GM23338 (cell line): Measurements from ENCODE around the gene LEPR. TPM values are rescaled to one million over a fixed set of nuclear protein-coding genes. Genes with fewer than 3 reads are reported as not detected.

Experiments
- ATAC-seq: fragments of 200-7000 bp; cut with Tn5 transposase; 3 replicates; pipeline ENCODE4 v1.9.1; 2020
- DNase-seq: peaks from one replicate; pipeline ENCODE4 v3.0.0-alpha.2; 2015; ENCODE audit warnings: low spot score
- H2AFZ ChIP-seq: fragments of 200-600 bp; sonication (generic); 2 replicates; pipeline ENCODE4 v1.8.0; 2016; ENCODE audit warnings: antibody characterized with exemption, mild to moderate bottlenecking, moderate library complexity
- H3F3A ChIP-seq: fragments of 200-600 bp; sonication (generic); replicated peaks from 2 replicates; pipeline ENCODE4 v1.8.0; 2017; ENCODE audit warnings: antibody characterized with exemption, mixed run types, low read depth
- H3K27ac ChIP-seq: fragments of 200-600 bp; sonication (generic); 2 replicates; pipeline ENCODE4 v1.6.1; 2016; ENCODE audit warnings: low read depth
- H3K27me3 ChIP-seq: fragments of 200-600 bp; sonication (generic); 2 replicates; pipeline ENCODE4 v1.8.0; 2016; ENCODE audit warnings: mild to moderate bottlenecking, mixed run types, moderate library complexity; ENCODE audit not compliant: insufficient read depth
- H3K36me3 ChIP-seq: fragments of 200-600 bp; sonication (generic); 2 replicates; pipeline ENCODE4 v1.8.0; 2016; ENCODE audit warnings: mild to moderate bottlenecking; ENCODE audit not compliant: insufficient read depth
- H3K4me1 ChIP-seq: fragments of 200-600 bp; sonication (generic); 2 replicates; pipeline ENCODE4 v1.8.0; 2016; ENCODE audit warnings: mild to moderate bottlenecking, moderate library complexity; ENCODE audit not compliant: insufficient read depth
- H3K4me2 ChIP-seq: fragments of 200-600 bp; sonication (generic); 2 replicates; pipeline ENCODE4 v1.7.1; 2017; ENCODE audit warnings: mixed run types
- H3K4me3 ChIP-seq: fragments of 200-600 bp; sonication (generic); 2 replicates; pipeline ENCODE4 v1.6.1; 2016; ENCODE audit warnings: mixed run types
- H3K79me2 ChIP-seq: fragments of 200-600 bp; sonication (generic); replicated peaks from 2 replicates; pipeline ENCODE4 v1.8.0; 2017; ENCODE audit warnings: mild to moderate bottlenecking; ENCODE audit not compliant: insufficient read depth
- H3K9me2 ChIP-seq: fragments of 200-600 bp; sonication (generic); 2 replicates; pipeline ENCODE4 v1.8.0; 2017; ENCODE audit not compliant: insufficient read depth
- H4K20me1 ChIP-seq: fragments of 200-600 bp; sonication (generic); replicated peaks from 2 replicates; pipeline ENCODE4 v1.8.0; 2017; ENCODE audit warnings: mild to moderate bottlenecking; ENCODE audit not compliant: insufficient read depth
- H3K27ac Mint-ChIP-seq: 2 replicates; pipeline ENCODE4 v1.8.0; 2020; ENCODE audit warnings: inconsistent platforms, mild to moderate bottlenecking, moderate library complexity, mixed read lengths
- H3K27me3 Mint-ChIP-seq: 3 replicates; pipeline ENCODE4 v1.8.0; 2022; ENCODE audit warnings: low read depth, mild to moderate bottlenecking, moderate library complexity, mixed read lengths, inconsistent platforms; ENCODE audit not compliant: insufficient read depth, poor library complexity
- H3K36me3 Mint-ChIP-seq: 3 replicates; pipeline ENCODE4 v1.8.0; 2021; ENCODE audit warnings: low read depth, mild to moderate bottlenecking, inconsistent platforms, moderate library complexity, mixed read lengths
- H3K4me1 Mint-ChIP-seq: 3 replicates; pipeline ENCODE4 v1.8.0; 2020; ENCODE audit warnings: mild to moderate bottlenecking, inconsistent platforms, mixed read lengths
- H3K4me3 Mint-ChIP-seq: 3 replicates; pipeline ENCODE4 v1.8.0; 2021; ENCODE audit warnings: moderate library complexity, mild to moderate bottlenecking, inconsistent platforms, mixed read lengths
- H3K9me3 Mint-ChIP-seq: 3 replicates; pipeline ENCODE4 v1.8.0; 2020; ENCODE audit warnings: moderate library complexity, mild to moderate bottlenecking, inconsistent platforms, mixed read lengths
- CREB1 ChIP-seq: fragments of 250-450 bp; sonication (Bioruptor Pico); IDR thresholded peaks from 2 replicates; pipeline ENCODE4 v1.5.0; 2020; ENCODE audit warnings: low read depth, mild to moderate bottlenecking, moderate library complexity
- CTCF ChIP-seq, 2 experiments: fragments of 200-600 bp in 1 of 2; sonication (generic) in 1 of 2; conservative IDR thresholded peaks; 2 replicates each; pipeline versions ENCODE4 v1.5.1 to v1.6.1; 2016 to 2017; ENCODE audit warnings: antibody characterized with exemption in 2 of 2, low read depth in 2 of 2, mild to moderate bottlenecking in 2 of 2, moderate library complexity in 1 of 2
- ETS1 ChIP-seq: IDR thresholded peaks from 2 replicates; pipeline ENCODE4 v1.6.1; 2016; ENCODE audit warnings: antibody characterized with exemption
- EZH2 ChIP-seq: fragments of 200-600 bp; sonication (generic); IDR thresholded peaks from one replicate; pipeline ENCODE4 v1.8.0; 2017; ENCODE audit warnings: antibody characterized with exemption, mild to moderate bottlenecking, low read depth; ENCODE audit not compliant: unreplicated experiment
- EZH2phosphoT487 ChIP-seq: fragments of 200-600 bp; sonication (generic); IDR thresholded peaks from one replicate; pipeline ENCODE4 v1.8.1; 2018; ENCODE audit warnings: antibody characterized with exemption; ENCODE audit not compliant: unreplicated experiment
- JUNB ChIP-seq: IDR thresholded peaks from one replicate; pipeline ENCODE4 v1.6.1; 2016; ENCODE audit warnings: antibody characterized with exemption; ENCODE audit not compliant: unreplicated experiment
- NANOG ChIP-seq: IDR thresholded peaks from 2 replicates; pipeline ENCODE4 v1.6.1; 2016; ENCODE audit warnings: antibody characterized with exemption, borderline replicate concordance
- POLR2AphosphoS5 ChIP-seq: IDR thresholded peaks from 2 replicates; pipeline ENCODE4 v1.6.1; 2016; ENCODE audit warnings: antibody characterized with exemption, low read depth
- STAT1 ChIP-seq: IDR thresholded peaks from one replicate; pipeline ENCODE4 v1.6.1; 2016; ENCODE audit warnings: antibody characterized with exemption; ENCODE audit not compliant: unreplicated experiment
- ZNF114 ChIP-seq: fragments of 250-450 bp; sonication (Bioruptor Pico); IDR thresholded peaks from 2 replicates; pipeline ENCODE4 v1.5.0; 2020; ENCODE audit warnings: mild to moderate bottlenecking, moderate library complexity
- ZNF331 ChIP-seq: fragments of 250-450 bp; sonication (Bioruptor Pico); IDR thresholded peaks from 2 replicates; pipeline ENCODE4 v1.5.0; 2020; ENCODE audit warnings: low read depth, mild to moderate bottlenecking, moderate library complexity
- ZNF462 ChIP-seq: fragments of 250-450 bp; sonication (Bioruptor Pico); IDR thresholded peaks from 2 replicates; pipeline ENCODE4 v1.5.0; 2020; ENCODE audit warnings: mild to moderate bottlenecking, moderate library complexity
- polyA plus RNA-seq: library from polyadenylated mRNA; unstranded; fragments of >200 nt; fragmentation: Nextera tagmentation; extraction: Ambion mirVana; gene quantifications from 2 replicates; pipeline ENCODE4 v1.2.1, GENCODE V29; 2016
- total RNA-seq: library from RNA; depleted of rRNA; stranded (reverse); fragments of >200 nt; shearing (Covaris generic); gene quantifications from 2 replicates; pipeline ENCODE4 v1.2.3, GENCODE V29; 2014
- TF ChIP-seq, protein P1 (sequence below): IDR thresholded peaks from one replicate; pipeline ENCODE4 v1.6.1; 2018; ENCODE audit warnings: antibody characterized with exemption; ENCODE audit not compliant: unreplicated experiment

Gene LEPR
- total and polyA plus RNA-seq, 2 experiments from 2014 or later = 2.1 to 4.7 TPM

DNA sequence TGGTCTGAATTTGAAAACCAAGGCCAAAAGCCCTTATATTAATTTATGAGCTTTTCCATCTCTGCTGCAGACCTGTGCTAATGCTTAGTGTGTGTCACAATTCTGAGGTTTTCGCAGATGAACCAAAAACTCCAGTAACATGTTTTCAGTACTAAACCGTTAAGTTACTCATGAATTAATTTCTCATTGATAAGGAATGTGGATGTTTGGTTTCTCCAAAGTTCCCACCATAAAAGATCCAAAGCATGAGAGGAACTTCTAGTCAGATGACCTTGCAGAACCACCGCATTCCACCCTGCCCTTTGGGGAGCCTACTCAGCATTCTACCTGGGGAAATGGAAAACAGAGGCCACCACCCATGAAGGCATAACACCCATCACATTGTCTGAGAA, 7.5 kb upstream of the LEPR start:
- Histone ChIP-seq H3K4me1 (peaks cover 20% of the 10 kb centered on the region), H3K4me3 (no peak overlapping the region), H4K20me1 (no peaks in the 10 kb centered on the region), H3K27ac (no peak overlapping the region), H3K36me3 (no peaks in the 10 kb centered on the region), H3K27me3 (no peaks in the 10 kb centered on the region), H3K79me2 (no peaks in the 10 kb centered on the region), H2AFZ (no peak overlapping the region), H3F3A (no peaks in the 10 kb centered on the region), H3K9me2 (no peaks in the 10 kb centered on the region), H3K4me2 (no peak overlapping the region)
- TF ChIP-seq ZNF462 (CRISPR knock-in tag) = no peak
- TF ChIP-seq EZH2 = no peak
- no peak for TF ChIP-seq ETS1
- no peak for TF ChIP-seq EZH2phosphoT487
- TF ChIP-seq POLR2AphosphoS5 = no peak
- no peak for TF ChIP-seq CREB1 (CRISPR knock-in tag)
- no peak for TF ChIP-seq CTCF (conservative IDR thresholded peaks at IDR 0.05; ENCODE audit: low read depth in 2 of 2)
- TF ChIP-seq, protein P1, sequence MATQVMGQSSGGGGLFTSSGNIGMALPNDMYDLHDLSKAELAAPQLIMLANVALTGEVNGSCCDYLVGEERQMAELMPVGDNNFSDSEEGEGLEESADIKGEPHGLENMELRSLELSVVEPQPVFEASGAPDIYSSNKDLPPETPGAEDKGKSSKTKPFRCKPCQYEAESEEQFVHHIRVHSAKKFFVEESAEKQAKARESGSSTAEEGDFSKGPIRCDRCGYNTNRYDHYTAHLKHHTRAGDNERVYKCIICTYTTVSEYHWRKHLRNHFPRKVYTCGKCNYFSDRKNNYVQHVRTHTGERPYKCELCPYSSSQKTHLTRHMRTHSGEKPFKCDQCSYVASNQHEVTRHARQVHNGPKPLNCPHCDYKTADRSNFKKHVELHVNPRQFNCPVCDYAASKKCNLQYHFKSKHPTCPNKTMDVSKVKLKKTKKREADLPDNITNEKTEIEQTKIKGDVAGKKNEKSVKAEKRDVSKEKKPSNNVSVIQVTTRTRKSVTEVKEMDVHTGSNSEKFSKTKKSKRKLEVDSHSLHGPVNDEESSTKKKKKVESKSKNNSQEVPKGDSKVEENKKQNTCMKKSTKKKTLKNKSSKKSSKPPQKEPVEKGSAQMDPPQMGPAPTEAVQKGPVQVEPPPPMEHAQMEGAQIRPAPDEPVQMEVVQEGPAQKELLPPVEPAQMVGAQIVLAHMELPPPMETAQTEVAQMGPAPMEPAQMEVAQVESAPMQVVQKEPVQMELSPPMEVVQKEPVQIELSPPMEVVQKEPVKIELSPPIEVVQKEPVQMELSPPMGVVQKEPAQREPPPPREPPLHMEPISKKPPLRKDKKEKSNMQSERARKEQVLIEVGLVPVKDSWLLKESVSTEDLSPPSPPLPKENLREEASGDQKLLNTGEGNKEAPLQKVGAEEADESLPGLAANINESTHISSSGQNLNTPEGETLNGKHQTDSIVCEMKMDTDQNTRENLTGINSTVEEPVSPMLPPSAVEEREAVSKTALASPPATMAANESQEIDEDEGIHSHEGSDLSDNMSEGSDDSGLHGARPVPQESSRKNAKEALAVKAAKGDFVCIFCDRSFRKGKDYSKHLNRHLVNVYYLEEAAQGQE = no peak
- no peak for TF ChIP-seq NANOG
- no peak for TF ChIP-seq ZNF114 (CRISPR knock-in tag)
- no peak for TF ChIP-seq ZNF331 (CRISPR knock-in tag)
- no peak for TF ChIP-seq STAT1
- no peak for TF ChIP-seq JUNB
- Mint-ChIP-seq H3K27me3 (no peaks in the 10 kb centered on the region), H3K36me3 (no peaks in the 10 kb centered on the region), H3K4me3 (no peak overlapping the region), H3K4me1 (peaks cover 19% of the 10 kb centered on the region), H3K27ac (no peak overlapping the region), H3K9me3 (no peaks in the 10 kb centered on the region)
- ATAC-seq = no peak
- DNase-seq = no peak
